HEK293 (cell line): Measurements from ENCODE around the gene TRABD.

Experiments
- CTCF ChIA-PET: fragments of 350-600 bp; formaldehyde crosslinking; extraction: SDS; loops from one replicate; lab custom pipeline; 2021; ENCODE audit warnings: antibody characterized with exemption; lab: Yijun Ruan, JAX
- POLR2A ChIA-PET: fragments of 300-600 bp; formaldehyde crosslinking; extraction: SDS; loops from one replicate; lab custom pipeline; 2020; ENCODE audit warnings: antibody characterized with exemption, inconsistent platforms; lab: Yijun Ruan, JAX
- H3K27ac ChIP-seq: fragments of 200-500 bp; sonication (Bioruptor generic); 2 replicates; pipeline ENCODE4 v1.5.1; 2014; ENCODE audit warnings: low read depth, low read length, control low read depth, inconsistent platforms; ENCODE audit errors: extremely low read depth
- H3K36me3 ChIP-seq, 2 experiments: fragments of 200-500 bp in 1 of 2; sonication (Bioruptor generic) in 1 of 2; 1 replicate in 1 of 2; 2 replicates in 1 of 2; pipeline ENCODE4 v1.5.1; 2014 to 2017; ENCODE audit warnings: inconsistent platforms in 2 of 2, low read length in 2 of 2; ENCODE audit not compliant: control insufficient read depth in 2 of 2, insufficient read depth in 1 of 2
- H3K4me1 ChIP-seq: fragments of 200-500 bp; sonication (Bioruptor generic); 2 replicates; pipeline ENCODE4 v1.5.1; 2014; ENCODE audit warnings: mild to moderate bottlenecking, low read length, inconsistent platforms; ENCODE audit not compliant: control insufficient read depth, insufficient read depth
- H3K4me3 ChIP-seq: 2 replicates; pipeline ENCODE4 v1.5.1; 2011; ENCODE audit warnings: low read depth, mild to moderate bottlenecking, control low read depth, low read length, moderate library complexity
- H3K9me3 ChIP-seq: fragments of 200-500 bp; sonication (Bioruptor generic); 2 replicates; pipeline ENCODE4 v1.5.1; 2014; ENCODE audit warnings: low read depth, low read length, inconsistent platforms; ENCODE audit not compliant: control insufficient read depth, insufficient read depth
- FEZF1 ChIP-seq: fragments of 450-650 bp; formaldehyde crosslinking; IDR thresholded peaks from 2 replicates; pipeline ENCODE4 v1.5.1; 2016; ENCODE audit warnings: missing biosample characterization, missing genetic modification characterization
- GLIS2 ChIP-seq: fragments of 450-650 bp; formaldehyde crosslinking; IDR thresholded peaks from 2 replicates; pipeline ENCODE4 v1.5.1; 2016; ENCODE audit warnings: missing biosample characterization, missing genetic modification characterization
- HOXA7 ChIP-seq: sonication (generic); formaldehyde crosslinking; IDR thresholded peaks from 2 replicates; pipeline ENCODE4 v1.8.1; 2022; ENCODE audit warnings: missing genetic modification reagents, borderline replicate concordance
- KLF1 ChIP-seq: fragments of 450-650 bp; formaldehyde crosslinking; IDR thresholded peaks from 2 replicates; pipeline ENCODE4 v1.5.1; 2016; ENCODE audit warnings: missing biosample characterization, missing genetic modification characterization
- SCRT1 ChIP-seq: fragments of 450-650 bp; formaldehyde crosslinking; IDR thresholded peaks from 2 replicates; pipeline ENCODE4 v1.5.1; 2016; ENCODE audit warnings: missing biosample characterization, missing genetic modification characterization, borderline replicate concordance
- ZFHX2 ChIP-seq: fragments of 450-650 bp; formaldehyde crosslinking; conservative IDR thresholded peaks from 2 replicates; pipeline ENCODE4 v1.5.1; 2016; ENCODE audit warnings: missing biosample characterization, missing genetic modification characterization
- ZNF221 ChIP-seq: fragments of 450-650 bp; formaldehyde crosslinking; IDR thresholded peaks from 2 replicates; pipeline ENCODE4 v1.5.1; 2017; ENCODE audit warnings: missing biosample characterization, missing genetic modification characterization, borderline replicate concordance
- ZNF391 ChIP-seq: fragments of 450-650 bp; formaldehyde crosslinking; IDR thresholded peaks from 2 replicates; pipeline ENCODE4 v1.5.1; 2016; ENCODE audit warnings: low read depth, missing biosample characterization, missing genetic modification characterization, borderline replicate concordance
- ZNF560 ChIP-seq: fragments of 450-650 bp; formaldehyde crosslinking; IDR thresholded peaks from 2 replicates; pipeline ENCODE4 v1.5.1; 2017; ENCODE audit warnings: missing biosample characterization, missing genetic modification characterization, borderline replicate concordance
- ZNF621 ChIP-seq: fragments of 450-650 bp; formaldehyde crosslinking; IDR thresholded peaks from 2 replicates; pipeline ENCODE4 v1.5.1; 2017; ENCODE audit warnings: missing biosample characterization, missing genetic modification characterization
- ZNF747 ChIP-seq: fragments of 450-650 bp; formaldehyde crosslinking; IDR thresholded peaks from 2 replicates; pipeline ENCODE4 v1.5.1; 2016; ENCODE audit warnings: missing biosample characterization, missing genetic modification characterization
- ZNF791 ChIP-seq: fragments of 450-650 bp; formaldehyde crosslinking; IDR thresholded peaks from 2 replicates; pipeline ENCODE4 v1.5.1; 2016; ENCODE audit warnings: missing biosample characterization, missing genetic modification characterization
- TF ChIP-seq, protein P1 (sequence below): fragments of 450-650 bp; formaldehyde crosslinking; IDR thresholded peaks from 2 replicates; pipeline ENCODE4 v1.5.1; 2016; ENCODE audit warnings: missing biosample characterization, missing genetic modification characterization
- TF ChIP-seq, protein P2 (sequence below): fragments of 450-650 bp; formaldehyde crosslinking; IDR thresholded peaks from 2 replicates; pipeline ENCODE4 v1.5.1; 2016; ENCODE audit warnings: missing biosample characterization, missing genetic modification characterization
- TF ChIP-seq, protein P3 (sequence below): fragments of 450-650 bp; formaldehyde crosslinking; IDR thresholded peaks from 2 replicates; pipeline ENCODE4 v1.5.1; 2016; ENCODE audit warnings: missing biosample characterization, missing genetic modification characterization

TRABD gene

DNA sequence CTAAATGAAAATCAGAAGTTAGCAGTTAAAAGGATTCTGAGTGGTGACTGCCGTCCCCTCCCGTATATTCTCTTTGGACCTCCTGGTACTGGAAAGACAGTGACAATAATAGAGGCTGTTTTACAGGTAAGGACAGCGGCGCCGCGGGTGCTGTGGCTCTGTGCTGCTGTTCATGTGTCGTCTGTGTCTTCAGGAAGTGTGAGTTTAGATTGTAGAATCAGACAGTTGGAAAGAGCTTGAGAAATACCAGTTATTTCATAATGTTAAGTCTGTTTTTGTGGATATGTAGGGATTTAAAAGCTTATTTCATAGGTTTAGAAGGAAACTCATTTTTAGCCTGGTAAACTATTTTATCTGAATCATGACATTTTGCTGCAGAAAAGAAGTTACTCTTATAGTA, 42.6 kb upstream of the TRABD start (continued):
- no peak for TF ChIP-seq SCRT1 (tag by site-specific recombination)
- TF ChIP-seq ZNF221 (tag by site-specific recombination) = no peak

DNA sequence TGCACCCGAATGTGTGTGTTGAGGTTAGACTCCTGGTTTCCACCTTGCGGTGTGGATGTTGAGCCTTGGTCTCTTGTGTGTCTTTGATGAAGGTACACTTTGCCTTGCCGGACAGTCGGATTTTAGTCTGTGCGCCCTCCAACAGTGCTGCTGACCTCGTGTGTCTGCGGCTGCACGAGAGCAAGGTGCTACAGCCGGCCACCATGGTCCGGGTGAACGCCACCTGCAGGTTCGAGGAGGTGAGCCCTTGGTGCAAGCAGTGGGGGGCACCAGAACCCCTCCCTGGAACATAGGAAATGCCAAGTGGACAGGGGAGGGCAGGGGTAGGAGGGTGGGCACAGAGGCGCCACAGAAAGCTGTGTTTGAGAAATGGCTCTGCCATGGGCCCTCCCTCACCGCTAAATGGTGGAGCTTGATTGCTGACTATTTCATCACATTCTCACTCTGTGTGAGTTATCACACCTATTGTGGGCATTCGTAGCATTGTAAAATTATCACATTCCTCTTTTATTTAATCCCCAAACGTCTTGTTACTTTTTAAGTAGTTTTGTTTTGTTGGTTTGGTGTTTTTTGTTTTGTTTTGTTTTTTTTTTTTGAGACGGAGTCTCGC, 41.6 kb upstream of the TRABD start:
- no peaks in the 10 kb centered on the region for H3K36me3 ChIP-seq
- ChIA-PET CTCF (interaction anchor here (0.7 kb wide), 1 partner anchor 375 kb away, joined by 3 read pairs; no protein-coding TSS in a partner anchor), POLR2A (no interaction called here)
- H3K27ac ChIP-seq = no peak overlapping the region
- no peaks in the 10 kb centered on the region for H3K9me3 ChIP-seq
- H3K4me1 ChIP-seq = peaks cover 6% of the 10 kb centered on the region; the same call in 1 of the 2 replicates
- TF ChIP-seq, protein P1, sequence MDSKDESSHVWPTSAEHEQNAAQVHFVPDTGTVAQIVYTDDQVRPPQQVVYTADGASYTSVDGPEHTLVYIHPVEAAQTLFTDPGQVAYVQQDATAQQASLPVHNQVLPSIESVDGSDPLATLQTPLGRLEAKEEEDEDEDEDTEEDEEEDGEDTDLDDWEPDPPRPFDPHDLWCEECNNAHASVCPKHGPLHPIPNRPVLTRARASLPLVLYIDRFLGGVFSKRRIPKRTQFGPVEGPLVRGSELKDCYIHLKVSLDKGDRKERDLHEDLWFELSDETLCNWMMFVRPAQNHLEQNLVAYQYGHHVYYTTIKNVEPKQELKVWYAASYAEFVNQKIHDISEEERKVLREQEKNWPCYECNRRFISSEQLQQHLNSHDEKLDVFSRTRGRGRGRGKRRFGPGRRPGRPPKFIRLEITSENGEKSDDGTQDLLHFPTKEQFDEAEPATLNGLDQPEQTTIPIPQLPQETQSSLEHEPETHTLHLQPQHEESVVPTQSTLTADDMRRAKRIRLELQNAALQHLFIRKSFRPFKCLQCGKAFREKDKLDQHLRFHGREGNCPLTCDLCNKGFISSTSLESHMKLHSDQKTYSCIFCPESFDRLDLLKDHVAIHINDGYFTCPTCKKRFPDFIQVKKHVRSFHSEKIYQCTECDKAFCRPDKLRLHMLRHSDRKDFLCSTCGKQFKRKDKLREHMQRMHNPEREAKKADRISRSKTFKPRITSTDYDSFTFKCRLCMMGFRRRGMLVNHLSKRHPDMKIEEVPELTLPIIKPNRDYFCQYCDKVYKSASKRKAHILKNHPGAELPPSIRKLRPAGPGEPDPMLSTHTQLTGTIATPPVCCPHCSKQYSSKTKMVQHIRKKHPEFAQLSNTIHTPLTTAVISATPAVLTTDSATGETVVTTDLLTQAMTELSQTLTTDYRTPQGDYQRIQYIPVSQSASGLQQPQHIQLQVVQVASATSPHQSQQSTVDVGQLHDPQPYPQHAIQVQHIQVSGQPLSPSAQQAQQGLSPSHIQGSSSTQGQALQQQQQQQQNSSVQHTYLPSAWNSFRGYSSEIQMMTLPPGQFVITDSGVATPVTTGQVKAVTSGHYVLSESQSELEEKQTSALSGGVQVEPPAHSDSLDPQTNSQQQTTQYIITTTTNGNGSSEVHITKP (tag by site-specific recombination) = peak; percentile 57
- no peak for TF ChIP-seq ZNF560 (tag by site-specific recombination)
- TF ChIP-seq HOXA7 (CRISPR knock-in tag) = no peak
- TF ChIP-seq, protein P2, sequence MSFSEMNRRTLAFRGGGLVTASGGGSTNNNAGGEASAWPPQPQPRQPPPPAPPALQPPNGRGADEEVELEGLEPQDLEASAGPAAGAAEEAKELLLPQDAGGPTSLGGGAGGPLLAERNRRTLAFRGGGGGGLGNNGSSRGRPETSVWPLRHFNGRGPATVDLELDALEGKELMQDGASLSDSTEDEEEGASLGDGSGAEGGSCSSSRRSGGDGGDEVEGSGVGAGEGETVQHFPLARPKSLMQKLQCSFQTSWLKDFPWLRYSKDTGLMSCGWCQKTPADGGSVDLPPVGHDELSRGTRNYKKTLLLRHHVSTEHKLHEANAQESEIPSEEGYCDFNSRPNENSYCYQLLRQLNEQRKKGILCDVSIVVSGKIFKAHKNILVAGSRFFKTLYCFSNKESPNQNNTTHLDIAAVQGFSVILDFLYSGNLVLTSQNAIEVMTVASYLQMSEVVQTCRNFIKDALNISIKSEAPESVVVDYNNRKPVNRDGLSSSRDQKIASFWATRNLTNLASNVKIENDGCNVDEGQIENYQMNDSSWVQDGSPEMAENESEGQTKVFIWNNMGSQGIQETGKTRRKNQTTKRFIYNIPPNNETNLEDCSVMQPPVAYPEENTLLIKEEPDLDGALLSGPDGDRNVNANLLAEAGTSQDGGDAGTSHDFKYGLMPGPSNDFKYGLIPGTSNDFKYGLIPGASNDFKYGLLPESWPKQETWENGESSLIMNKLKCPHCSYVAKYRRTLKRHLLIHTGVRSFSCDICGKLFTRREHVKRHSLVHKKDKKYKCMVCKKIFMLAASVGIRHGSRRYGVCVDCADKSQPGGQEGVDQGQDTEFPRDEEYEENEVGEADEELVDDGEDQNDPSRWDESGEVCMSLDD (tag by site-specific recombination) = no peak
- H3K4me3 ChIP-seq = no peak overlapping the region

DNA sequence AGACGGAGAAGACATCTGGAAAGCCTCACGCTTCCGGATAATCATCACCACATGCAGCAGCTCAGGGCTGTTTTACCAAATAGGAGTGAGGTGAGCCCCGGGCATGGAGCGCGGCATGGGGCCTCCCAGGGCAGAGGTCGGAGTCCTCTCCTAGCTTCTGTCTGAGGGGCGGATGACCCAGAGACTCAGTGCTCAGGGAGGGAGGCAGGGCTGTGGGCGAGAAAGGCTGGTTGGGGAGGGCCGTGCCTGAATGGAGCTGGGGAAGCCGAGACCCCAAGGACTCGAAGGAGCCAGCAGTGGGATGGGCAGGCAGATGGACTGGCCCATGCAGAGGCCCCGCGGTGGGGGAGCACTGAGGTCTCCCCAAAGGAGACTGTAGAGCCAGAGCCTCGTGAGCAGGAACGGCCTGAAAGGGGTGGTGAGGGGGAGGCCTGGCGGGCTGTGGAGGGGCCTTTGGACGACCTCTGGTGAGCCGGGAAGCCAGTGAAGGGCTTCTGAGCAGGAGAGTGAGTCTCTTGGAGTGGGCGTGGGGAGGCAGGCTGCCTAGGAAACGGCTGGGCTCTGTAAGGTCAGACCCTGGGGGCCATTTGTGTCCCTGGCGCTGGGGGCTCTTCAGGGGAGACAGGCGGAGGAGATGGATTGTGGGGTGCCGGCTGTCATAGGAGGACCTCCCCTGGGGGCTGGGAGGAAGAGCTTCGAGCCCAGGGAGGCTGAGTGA, 39.8 kb upstream of the TRABD start:
- H3K4me1 ChIP-seq = peaks cover 6% of the 10 kb centered on the region; the same call in 1 of the 2 replicates
- no peaks in the 10 kb centered on the region for H3K9me3 ChIP-seq
- no peak overlapping the region for H3K27ac ChIP-seq
- ChIA-PET POLR2A (no interaction called here), CTCF (interaction anchor here (0.8 kb wide), 1 partner anchor 78 kb away, joined by 4 read pairs; no protein-coding TSS in a partner anchor)
- TF ChIP-seq ZFHX2 (0 out of 2 replicates have a peak, but pooled peaks have one; percentile 12), ZNF391 (tag by site-specific recombination) (no peak)
- H3K4me3 ChIP-seq = no peak overlapping the region
- no peaks in the 10 kb centered on the region for H3K36me3 ChIP-seq

DNA sequence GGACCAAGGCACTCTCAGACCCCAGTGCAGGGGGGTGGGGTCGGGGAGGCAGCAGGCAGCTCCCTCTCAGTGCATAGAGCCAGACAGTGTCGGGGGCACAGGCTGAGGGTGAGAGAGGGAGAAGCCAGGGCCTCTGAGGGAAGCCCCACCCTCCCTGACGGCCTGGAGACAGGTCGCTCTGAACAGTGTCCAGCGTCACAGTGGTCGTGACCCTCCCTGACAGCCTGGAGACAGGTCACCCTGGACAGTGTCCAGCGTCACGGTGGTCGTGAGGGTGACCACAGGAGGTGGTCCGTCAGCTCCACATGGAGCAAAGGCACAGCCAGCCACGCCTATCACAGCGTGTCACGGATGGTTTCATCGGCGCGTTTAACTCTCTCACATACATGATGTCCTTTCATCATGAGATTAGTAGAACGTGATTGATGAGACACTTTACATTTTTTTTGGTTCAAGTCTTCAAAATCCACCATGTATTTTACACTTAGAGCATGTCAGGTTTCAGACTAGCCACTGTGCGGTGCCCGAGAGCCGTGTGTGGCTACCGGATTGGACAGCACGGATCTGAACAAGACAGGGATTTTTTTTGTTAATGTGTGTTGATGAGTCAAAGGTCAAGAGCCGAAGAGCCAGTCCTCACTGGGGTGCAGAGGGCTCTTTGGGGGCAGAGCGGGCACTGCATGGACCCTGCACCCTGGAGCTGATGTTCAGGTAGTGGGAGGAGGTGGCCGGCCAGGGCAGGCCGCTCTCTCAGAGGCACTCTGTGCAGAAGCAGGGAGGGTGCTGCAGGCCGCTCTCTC, 39.1 kb upstream of the TRABD start:
- TF ChIP-seq, protein P3, sequence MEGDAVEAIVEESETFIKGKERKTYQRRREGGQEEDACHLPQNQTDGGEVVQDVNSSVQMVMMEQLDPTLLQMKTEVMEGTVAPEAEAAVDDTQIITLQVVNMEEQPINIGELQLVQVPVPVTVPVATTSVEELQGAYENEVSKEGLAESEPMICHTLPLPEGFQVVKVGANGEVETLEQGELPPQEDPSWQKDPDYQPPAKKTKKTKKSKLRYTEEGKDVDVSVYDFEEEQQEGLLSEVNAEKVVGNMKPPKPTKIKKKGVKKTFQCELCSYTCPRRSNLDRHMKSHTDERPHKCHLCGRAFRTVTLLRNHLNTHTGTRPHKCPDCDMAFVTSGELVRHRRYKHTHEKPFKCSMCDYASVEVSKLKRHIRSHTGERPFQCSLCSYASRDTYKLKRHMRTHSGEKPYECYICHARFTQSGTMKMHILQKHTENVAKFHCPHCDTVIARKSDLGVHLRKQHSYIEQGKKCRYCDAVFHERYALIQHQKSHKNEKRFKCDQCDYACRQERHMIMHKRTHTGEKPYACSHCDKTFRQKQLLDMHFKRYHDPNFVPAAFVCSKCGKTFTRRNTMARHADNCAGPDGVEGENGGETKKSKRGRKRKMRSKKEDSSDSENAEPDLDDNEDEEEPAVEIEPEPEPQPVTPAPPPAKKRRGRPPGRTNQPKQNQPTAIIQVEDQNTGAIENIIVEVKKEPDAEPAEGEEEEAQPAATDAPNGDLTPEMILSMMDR (tag by site-specific recombination) = peak; percentile 34; the same call in 1 of the 2 replicates
- peak; percentile 42; the same call in 1 of the 2 replicates for TF ChIP-seq GLIS2 (tag by site-specific recombination)
- no peak for TF ChIP-seq ZNF791 (tag by site-specific recombination)
- no peak for TF ChIP-seq KLF1 (tag by site-specific recombination)
- no peak for TF ChIP-seq FEZF1 (tag by site-specific recombination)
- no peak for TF ChIP-seq ZNF621 (tag by site-specific recombination)
- TF ChIP-seq ZNF747 (tag by site-specific recombination) = no peak
- TF ChIP-seq, all 188 proteins: peak for 2
- Histone ChIP-seq H3K27ac (no peak overlapping the region), H3K4me3 (no peak overlapping the region), H3K4me1 (peaks cover 4% of the 10 kb centered on the region; the same call in 1 of the 2 replicates), H3K36me3 (no peaks in the 10 kb centered on the region), H3K9me3 (no peaks in the 10 kb centered on the region)
- POLR2A ChIA-PET = no interaction called here
- CTCF ChIA-PET = interaction anchor here (0.5 to 0.8 kb wide), 2 partner anchors 77 to 279 kb away, joined by 3 to 4 read pairs; no protein-coding TSS in a partner anchor
